ENCODE measurements around the gene HHAT.

DNA sequence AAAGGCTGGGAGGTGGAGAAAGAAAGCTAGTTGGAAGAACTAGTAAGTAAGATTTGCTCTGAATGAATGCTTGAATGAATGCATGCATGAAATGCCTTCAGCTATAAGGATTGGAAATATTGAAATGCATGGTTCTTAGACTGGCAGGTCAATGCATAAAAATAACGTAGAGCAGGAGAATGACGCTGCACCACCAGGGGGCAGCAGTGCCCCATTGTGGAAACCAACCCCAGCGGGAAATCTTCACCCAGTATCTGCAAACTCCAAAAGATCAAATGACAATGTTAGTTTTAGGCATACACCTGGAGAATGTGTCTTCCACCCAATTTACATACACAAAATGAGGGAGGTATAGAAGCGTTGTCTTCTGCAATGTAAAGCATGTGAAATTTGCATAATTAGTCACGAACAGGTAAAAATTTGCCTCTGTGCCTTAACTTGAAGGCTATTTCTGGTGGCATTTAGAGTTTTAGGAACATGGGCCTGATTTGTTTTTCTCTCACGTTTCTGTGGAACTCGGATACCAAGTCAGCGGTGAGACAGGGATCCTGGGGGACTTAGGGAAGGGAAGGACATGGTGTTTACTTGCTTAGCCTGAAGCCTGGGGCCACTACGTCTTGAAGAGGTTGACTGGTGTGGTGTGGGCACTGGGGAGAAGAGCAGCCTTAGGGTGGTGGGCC is 78.6 kb downstream of the HHAT start:
- TF ChIP-seq, protein P1, sequence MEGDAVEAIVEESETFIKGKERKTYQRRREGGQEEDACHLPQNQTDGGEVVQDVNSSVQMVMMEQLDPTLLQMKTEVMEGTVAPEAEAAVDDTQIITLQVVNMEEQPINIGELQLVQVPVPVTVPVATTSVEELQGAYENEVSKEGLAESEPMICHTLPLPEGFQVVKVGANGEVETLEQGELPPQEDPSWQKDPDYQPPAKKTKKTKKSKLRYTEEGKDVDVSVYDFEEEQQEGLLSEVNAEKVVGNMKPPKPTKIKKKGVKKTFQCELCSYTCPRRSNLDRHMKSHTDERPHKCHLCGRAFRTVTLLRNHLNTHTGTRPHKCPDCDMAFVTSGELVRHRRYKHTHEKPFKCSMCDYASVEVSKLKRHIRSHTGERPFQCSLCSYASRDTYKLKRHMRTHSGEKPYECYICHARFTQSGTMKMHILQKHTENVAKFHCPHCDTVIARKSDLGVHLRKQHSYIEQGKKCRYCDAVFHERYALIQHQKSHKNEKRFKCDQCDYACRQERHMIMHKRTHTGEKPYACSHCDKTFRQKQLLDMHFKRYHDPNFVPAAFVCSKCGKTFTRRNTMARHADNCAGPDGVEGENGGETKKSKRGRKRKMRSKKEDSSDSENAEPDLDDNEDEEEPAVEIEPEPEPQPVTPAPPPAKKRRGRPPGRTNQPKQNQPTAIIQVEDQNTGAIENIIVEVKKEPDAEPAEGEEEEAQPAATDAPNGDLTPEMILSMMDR (conservative IDR thresholded peaks at IDR 0.05) = peak; percentile 97
- TF ChIP-seq ZFX (IDR thresholded peaks at IDR 0.05) = no peak
